GM19099 (cell line): Measurements from ENCODE around the gene IL33.

Experiments used
- POLR2A ChIP-seq: IDR thresholded peaks from 3 replicates; pipeline ENCODE4 v1.6.1; 2011; ENCODE audit warnings: low read depth; ENCODE audit not compliant: insufficient read length; ENCODE audit errors: extremely low read depth

Gene IL33

DNA sequence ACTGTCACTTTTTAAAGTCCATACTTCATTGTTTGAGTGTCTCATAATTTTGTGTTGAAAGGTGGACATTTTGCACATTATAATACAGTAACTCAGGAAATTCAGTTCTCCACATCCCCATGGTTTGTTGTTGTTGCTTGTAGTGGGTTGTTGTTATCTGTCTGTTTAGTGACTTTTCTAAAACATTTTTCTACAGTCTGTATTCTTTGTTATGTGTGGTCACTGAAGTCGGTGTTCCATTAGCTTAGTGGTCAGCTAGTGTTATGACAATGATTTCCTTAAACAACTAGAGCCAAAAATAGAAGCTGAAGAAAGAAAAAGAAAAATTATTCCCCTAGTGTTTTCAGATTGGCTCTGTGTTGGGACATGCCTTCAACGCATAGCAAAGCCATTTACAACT, 5.6 kb upstream of the IL33 start:
- TF ChIP-seq POLR2A = no peak

DNA sequence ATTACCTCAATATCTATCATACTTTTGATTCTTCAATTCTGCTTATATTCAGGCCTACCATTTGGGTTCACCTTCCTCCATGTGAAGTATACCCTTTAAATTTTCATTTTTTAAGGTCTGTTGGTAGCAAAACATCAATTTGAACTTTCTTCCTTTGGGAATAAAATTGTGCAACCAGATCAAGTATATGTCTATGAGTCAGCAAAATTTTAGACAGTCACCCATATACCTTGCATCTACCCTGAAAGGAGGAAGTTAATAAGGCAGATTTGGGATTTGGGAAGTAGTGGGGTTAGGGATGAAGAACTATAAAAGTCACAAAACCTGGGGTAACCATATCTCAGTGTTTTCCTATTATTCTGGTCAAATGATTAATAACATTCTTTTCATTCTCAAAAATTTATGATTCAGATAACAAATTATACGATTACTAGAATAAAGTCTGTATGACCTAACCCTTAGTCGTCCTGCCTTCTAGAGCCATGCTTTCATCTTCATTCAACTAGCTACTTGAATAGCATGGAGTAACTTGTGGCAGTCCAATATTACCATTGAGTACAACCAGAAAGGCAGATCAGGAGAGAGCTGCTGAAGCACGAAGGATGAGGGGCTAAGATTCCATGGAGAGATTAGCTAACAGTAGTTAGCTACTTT, 2.8 kb upstream of the IL33 start:
- no peak for TF ChIP-seq POLR2A

DNA sequence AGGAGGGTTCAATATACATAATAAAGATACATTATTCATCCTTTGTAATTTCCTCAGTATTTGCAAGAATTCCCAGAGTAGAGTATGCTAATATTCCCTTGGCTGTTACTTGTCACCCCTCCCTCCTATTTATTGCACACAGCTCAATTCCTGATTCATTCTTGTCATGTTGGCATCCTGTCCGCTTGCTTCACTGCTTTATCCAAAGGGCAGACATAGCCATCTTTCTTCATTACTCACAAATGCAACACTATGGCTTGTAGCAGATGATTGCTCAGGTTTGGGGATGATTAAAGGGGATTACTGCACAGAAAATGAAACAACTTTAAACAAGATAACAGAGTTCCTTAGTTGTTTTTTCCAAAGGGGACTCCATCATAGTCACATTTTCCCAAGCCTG, 1.2 kb upstream of the IL33 start:
- TF ChIP-seq POLR2A = no peak

DNA sequence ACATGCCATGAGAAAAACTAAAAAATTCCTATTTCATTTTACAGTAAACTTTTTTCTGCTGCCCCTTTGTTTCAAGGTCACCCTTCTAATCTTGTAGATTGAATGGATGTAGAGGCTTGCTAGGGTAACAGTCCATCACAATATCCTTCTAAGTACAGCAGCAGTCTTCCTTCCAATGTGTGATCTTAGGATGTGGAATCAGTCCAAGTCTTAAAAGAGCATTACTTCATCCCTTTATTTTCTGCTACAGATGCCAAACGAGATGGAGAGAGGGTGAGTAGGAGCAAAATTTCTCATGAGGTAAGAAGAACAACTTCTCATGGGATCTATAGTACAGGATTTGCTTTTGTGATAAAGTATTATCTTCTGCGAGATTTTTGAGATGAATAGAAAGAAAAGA, 704 bp upstream of the IL33 start:
- no peak for TF ChIP-seq POLR2A

DNA sequence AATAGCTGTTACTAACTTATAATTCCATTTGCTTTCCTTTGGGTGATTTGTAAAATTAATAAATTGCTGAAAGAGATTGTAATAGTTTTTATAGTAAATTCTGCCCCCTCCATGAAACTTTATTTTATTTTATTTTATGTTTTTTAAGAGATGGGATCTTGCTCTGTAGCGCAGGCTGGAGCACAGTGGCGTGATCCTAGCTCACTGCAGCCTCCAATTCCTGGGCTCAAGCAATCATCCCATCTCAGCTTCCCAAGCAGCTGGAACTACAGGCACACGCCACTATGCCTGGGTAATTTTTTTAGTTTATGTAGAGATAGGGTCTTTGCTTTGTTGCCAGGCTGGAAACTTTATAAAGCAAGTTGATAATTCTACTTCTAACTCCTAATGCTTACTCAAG, 395 bp downstream of the IL33 start:
- no peak for TF ChIP-seq POLR2A

DNA sequence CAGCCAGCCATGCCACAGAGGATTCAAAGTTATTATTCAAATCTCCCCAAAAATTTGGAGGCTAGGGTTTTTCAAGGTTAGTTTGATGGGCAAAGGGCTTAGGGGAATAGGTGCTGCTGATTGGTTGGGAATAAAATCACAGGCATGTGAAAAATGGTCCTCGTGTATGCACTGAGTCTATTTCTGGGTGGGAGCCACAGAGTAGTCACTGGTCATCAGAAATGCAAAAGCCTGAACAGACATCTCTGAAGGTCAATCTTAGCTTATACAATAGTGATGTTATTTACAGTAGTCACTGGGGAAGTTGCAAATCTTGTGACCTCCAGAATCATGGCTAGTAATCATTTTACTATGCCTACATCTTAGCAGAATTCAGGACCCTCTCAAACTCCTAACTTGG, 1.3 kb downstream of the IL33 start:
- no peak for TF ChIP-seq POLR2A

DNA sequence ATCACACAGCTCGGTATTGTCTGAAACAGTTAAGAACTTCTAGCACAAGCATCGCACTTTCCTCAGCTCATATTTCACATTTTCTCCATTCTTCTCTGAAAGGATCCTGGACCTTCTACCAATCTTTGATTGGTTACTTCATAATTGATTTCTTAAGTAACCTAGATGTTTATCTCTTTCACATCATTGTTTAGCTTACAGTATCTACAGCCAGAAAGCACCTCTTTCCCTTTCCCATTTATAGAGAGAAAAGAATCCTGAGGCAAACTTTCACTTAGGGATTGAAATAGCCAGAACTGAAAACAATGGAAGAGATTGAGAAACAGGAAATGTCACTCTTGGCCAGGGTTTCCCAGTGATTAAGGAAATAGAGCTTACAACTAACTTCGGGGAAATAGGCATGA, 2.5 kb downstream of the IL33 start:
- no peak for TF ChIP-seq POLR2A

DNA sequence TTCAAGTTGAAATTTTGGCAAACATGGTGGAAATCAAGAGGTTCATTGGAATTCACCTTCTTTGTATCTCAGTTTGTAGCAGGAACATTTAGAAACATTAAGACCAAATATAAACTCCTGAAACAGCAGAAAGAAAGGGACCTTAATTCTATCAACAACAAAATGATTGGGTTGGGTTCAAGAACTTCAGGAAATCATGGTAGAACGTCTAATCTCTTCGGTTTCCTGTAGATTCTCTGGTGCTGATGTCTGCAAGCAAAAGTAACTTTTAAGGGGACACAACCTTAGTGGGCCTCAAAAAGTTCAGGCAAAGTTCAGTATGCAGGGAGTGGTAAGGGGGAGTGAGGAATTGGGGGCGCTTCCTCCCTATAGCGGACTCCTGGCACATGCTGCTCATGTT, 3.4 kb downstream of the IL33 start:
- no peak for TF ChIP-seq POLR2A

DNA sequence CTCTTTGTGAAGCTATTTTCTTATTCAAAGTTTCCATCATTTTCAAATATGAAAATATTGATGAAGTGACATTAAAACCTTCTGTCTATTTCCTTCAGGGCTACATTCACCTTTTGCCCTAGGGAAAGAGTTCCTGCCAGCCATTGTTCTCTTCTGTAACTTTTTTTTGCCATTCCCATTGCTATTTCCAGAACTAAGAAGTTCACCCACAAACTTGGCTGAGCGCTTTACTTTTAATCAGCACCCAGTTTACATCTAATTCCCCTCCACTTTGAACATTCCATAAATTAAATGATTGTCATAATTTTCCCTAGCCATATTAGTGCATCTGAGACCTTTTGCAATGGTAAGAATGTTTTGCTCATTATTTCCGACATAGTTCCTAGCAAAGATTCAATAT, 4.4 kb downstream of the IL33 start:
- no peak for TF ChIP-seq POLR2A

DNA sequence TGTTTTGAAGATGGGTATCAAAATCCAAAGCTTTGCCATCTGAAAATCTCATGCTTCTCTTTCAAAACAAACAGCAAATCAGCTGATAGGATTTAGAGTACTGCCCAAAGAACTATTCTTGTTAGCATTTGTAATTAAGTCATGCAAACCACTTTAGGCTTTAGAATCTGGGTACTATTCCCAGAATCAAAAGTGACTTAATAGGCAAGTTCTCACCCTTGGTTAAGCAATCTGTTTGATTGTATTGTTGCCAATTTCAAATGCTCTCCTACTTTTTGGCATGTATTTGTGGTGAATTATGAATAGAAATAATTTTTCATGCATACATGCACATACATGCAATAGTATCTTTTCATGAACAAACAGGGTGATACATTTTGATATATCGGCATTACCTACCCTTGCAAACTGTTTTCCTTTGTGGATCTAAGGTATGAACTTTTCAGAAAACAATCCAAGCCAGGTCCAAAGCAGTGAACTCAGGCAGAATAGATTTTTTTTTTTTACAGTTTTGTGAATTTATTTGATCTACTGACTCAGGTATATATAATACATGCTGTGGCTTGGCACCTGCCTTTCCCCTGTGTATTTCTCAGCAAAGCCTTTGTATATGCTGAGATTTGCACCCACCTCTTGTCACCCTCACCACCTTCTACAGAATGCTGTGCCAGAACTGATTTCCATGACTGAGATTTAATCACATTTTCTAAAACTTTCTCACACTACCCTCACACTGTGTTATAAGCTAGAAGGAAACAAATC, 9.0 kb downstream of the IL33 start:
- TF ChIP-seq POLR2A = no peak

DNA sequence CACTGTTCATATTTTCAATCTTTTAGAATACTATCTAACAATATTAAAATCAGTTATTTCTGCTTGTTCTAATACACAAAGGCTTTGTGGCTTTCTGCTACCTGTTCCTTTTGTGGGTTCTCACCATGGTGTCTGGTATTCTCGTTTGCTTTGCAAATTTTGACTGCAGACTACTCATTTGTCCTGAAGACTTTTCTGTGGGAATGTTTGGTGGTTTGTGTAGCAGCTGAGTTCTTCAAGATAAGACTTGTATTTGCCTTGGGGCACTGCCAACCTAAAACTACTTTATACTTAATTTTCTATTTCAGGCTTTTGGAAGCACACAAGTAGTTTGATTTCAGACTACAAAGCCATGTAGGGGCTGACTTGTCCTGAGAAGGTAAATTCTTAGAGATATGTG, 11.1 kb downstream of the IL33 start:
- TF ChIP-seq POLR2A = no peak

DNA sequence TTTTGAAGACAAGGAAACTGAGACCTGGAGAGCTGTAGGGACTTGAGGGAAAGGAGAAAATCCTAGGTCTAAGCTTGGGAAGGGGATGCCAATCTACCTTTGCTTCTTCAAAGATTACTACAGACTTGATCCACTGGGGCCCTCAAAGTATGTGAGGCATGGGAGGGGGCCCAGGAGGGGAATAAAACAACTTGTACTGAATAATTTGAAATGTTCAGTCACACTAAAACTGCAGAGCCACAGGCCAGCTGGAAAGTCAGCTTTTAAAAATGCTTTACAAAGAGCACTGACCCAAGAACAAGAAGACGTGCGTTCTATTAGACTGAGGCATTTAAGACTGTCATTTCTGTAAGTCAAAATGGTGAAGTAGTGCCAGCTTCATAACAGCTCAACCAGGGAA, 13.6 kb downstream of the IL33 start:
- TF ChIP-seq POLR2A = no peak

DNA sequence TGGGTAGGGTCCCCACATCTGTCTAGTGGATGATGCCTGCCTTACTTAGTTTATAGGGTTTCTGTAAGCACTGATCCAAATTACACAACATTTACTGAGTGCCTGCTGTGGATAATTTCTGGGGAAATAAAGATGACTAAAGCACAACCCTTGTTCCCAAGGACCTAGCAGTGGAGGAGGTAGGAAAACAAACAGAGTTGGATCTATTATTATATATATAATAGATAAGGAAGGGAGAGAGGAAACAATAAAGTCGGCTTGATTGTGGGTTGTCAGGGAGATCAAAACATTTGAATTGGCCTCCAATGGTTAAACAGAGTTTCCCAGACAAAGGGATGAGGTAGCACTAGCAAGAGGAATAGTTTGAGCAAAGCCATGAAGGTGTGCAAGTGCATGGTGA, 14.0 kb downstream of the IL33 start:
- TF ChIP-seq POLR2A = no peak

DNA sequence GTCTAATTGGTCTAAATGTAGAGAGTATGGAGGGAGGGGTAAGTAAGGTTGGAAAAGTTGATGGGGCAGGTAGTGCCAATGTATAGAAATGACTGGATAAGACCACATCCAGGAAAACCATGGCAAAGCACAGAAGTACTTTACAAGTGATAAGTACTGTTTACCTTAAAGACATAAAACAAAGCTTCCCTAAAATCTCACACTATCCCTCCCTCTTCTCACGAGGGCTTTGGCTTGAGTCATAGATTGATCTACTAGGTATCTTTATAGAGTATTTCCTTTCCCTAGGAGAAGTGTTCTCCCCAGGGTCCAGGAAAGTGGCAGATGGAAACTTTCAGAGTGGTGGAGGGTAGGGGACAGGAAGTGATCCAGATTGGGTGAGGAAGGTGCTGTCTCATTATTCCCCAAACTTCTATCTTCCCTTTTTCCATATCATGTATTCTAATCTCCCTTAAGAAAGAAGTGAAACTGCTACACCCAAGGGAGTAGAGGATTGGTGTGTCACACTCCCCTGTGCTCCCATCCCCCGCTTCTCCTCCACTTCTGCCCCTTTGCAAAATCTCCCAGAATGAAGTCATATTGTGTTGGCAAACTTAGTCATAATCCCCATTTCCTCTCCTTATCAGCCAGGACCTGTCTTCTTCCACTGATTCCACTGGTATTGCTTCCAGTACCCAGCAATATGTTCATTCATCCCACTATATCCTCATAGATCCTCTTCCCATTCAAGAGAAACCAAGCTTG, 14.6 kb downstream of the IL33 start:
- no peak for TF ChIP-seq POLR2A

DNA sequence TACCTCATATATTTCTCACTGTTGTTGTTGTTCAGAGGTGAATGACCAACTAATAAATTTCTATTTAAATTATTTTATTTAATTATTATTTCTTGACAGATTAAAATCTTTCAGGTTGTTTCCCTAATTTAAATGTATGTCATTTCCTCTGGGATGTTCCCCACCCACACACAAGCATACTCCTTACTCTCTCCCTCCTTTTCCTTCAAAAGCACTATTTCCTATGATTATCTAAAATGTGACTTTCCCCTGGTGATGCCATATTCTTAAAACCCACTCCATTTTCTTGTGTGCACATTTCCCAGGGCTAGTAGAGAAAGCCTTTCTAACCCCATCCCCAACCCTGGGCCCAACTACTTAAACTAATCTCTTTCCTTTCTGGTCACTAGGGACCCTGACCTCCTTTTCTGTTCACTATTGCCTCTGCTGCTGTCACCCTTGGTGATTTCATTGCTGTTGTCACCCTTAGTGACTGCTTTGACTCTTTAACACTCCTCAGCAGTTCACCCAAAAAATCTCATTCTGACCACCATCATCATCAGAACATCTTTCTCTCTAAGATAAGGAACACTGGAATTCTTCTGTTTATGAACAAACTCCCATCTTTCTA, 16.8 kb downstream of the IL33 start:
- no peak for TF ChIP-seq POLR2A

DNA sequence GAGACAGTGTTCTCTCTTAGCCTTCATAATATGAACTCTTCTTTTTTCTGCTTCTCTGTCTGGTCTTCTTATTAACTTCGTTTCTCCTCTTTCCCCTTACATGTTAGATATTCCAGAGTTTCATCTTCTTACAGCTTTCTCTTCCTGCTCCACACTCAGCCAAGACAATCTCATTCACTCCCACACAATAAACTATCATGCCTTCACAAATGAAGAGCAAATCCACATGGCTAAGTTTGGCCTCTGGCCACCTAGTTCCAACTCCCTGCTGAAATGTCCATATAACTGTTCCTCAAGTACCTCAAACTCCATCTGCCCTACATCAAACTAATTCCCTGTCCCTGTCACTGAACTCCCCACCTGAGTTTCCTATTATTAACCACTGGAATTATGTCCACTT, 18.4 kb downstream of the IL33 start:
- TF ChIP-seq POLR2A = no peak

DNA sequence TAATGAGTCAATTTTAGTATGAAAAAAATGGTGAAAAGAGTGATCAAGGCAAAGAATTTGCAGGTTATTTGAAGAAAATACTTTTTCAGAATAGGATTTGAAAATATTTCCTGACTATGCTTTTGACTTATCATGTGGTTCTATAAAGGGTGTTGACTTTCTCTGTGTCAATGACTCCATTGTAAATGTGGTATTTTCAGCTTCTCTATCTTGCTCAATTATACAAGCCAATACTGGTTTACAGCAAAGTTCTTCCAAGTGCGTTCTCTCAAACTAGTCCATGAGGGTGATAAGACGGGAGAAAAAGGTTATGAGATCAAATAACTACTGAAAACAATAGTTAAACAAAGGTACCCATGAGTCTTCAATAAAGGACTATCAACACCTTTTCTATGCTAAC, 21.7 kb downstream of the IL33 start:
- no peak for TF ChIP-seq POLR2A

DNA sequence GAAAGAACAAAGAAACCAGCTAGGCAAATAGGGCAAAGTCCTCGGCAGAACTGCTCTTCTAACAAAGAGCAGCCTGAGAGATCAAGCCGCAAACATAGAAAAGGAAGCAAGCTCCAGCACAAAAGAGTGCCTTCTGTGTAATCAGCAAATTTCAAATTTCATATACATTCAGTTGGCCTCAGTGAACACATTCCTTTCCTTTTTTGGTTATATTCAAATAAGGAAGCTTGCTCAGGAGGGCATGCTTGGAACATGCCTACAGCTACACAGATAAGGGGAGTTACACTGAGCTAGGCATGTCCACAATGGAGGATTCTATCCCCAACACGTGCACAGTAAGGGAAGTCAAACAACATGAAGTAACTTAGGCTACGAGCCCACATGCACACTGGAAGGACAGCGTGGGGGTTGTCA, 23.4 kb downstream of the IL33 start:
- no peak for TF ChIP-seq POLR2A
